ENCODE results near the gene HDHD3.
A peak's percentile ranks its signal among the peaks of the same experiment; 100 is the strongest.
"Not testable (repeated sequence)": the region's sequence is repeated elsewhere in the genome, so short reads cannot be mapped to it uniquely, and the experiment has no call there.

Gene HDHD3

GRCh38 chr9:113381441-113381840 is 4.7 kb upstream of the HDHD3 start:
- Histone ChIP-seq H4K91ac (ENCODE audit: low read depth, low read length) (peak overlapping the region; percentile 91), H2BK5ac (ENCODE audit: low read depth, low read length, poor library complexity) (peak overlapping the region; percentile 93), H3K4me1 (ENCODE audit: control insufficient read depth in 1 of 2, insufficient read depth in 2 of 2, low read length in 2 of 2) (peaks cover 17 to 24% of the 10 kb centered on the region in 2 experiments), H3K27ac (ENCODE audit: low read depth, low read length) (peak overlapping the region; percentile 90), H3K79me1 (ENCODE audit: low read length) (peaks cover 20% of the 10 kb centered on the region), H2BK12ac (ENCODE audit: low read length) (peak overlapping the region; percentile 69), H2BK120ac (ENCODE audit: insufficient read depth, low read length, poor library complexity) (peak overlapping the region; percentile 62)
- H3K4me2 ChIP-seq (ENCODE audit: low read length); H3K18ac ChIP-seq (ENCODE audit: low read length); H4K12ac ChIP-seq (ENCODE audit: low read depth, low read length); H3K9me3 ChIP-seq (ENCODE audit: insufficient read depth, low read depth, low read length); H4K8ac ChIP-seq (ENCODE audit: low read depth, low read length); DNase-seq; H3K9ac ChIP-seq (ENCODE audit: low read length); H3K36me3 ChIP-seq (ENCODE audit: control insufficient read depth in 1 of 2, insufficient read depth in 2 of 2, low read length in 2 of 2); H3K79me2 ChIP-seq (ENCODE audit: control insufficient read depth, insufficient read depth, low read length, poor library complexity); H2AK5ac ChIP-seq (ENCODE audit: low read length); H3K14ac ChIP-seq (ENCODE audit: low read length); H3K4me3 ChIP-seq (ENCODE audit: low read depth, low read length); H3K4ac ChIP-seq (ENCODE audit: low read depth, low read length); H3K23ac ChIP-seq (ENCODE audit: low read length); H3K27me3 ChIP-seq (ENCODE audit: insufficient read depth, low read length); H2AFZ ChIP-seq (ENCODE audit: insufficient read depth, low read length, poor library complexity): not testable (repeated sequence)
- no CpG with 5 or more reads among the region's 7 CpGs for WGBS (ENCODE audit: extremely low coverage, insufficient coverage, insufficient read length)

DNA sequence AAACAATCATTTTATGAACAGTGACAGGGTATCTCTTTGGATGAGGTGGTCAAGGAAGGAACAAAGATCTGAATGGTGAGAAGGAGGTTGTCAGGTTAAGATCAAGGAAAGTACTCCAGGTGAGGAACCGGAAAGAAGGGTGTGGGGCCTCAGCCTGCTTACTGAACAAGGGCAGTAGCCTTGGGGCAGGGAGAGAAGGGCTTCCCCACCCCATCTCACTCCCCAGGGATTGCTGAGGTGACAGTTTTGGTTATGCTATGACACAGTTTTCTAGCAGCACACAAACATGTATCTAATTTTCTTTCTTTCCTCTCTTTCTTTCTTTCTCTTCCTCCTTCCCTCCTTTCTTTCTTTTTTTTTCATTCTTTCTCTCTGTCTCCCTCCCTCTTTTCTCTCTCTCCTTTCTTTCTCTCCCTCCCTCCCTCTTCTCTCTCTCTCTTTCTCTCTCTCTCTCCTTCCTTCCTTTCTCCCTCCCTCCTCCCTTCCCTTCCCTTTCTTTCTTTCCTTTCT is 4.1 kb upstream of the HDHD3 start:
- peak overlapping the region; percentile 73 for H3K18ac ChIP-seq (ENCODE audit: low read length)
- peak overlapping the region; percentile 74 for H4K8ac ChIP-seq (ENCODE audit: low read depth, low read length)
- peak overlapping the region; percentile 79 for H4K91ac ChIP-seq (ENCODE audit: low read depth, low read length)
- H2AFZ ChIP-seq (ENCODE audit: insufficient read depth, low read length, poor library complexity), result no peak overlapping the region
- peaks cover 17 to 24% of the 10 kb centered on the region in 2 experiments for H3K4me1 ChIP-seq (ENCODE audit: control insufficient read depth in 1 of 2, insufficient read depth in 2 of 2, low read length in 2 of 2)
- H3K4ac ChIP-seq (ENCODE audit: low read depth, low read length), result no peak overlapping the region
- H2BK120ac ChIP-seq (ENCODE audit: insufficient read depth, low read length, poor library complexity), result no peak overlapping the region
- H3K4me2 ChIP-seq (ENCODE audit: low read length), result no peak overlapping the region
- no peak overlapping the region for H3K23ac ChIP-seq (ENCODE audit: low read length)
- H4K12ac ChIP-seq (ENCODE audit: low read depth, low read length), result no peak overlapping the region
- peaks cover 21% of the 10 kb centered on the region for H3K79me1 ChIP-seq (ENCODE audit: low read length)
- peak overlapping the region; percentile 86 for H2BK12ac ChIP-seq (ENCODE audit: low read length)
- peak overlapping the region; percentile 53 for H3K14ac ChIP-seq (ENCODE audit: low read length)
- DNase-seq, result no peak
- H2AK5ac ChIP-seq (ENCODE audit: low read length), result no peak overlapping the region
- H3K27ac ChIP-seq (ENCODE audit: low read depth, low read length), result peak overlapping the region; percentile 23
- H2BK5ac ChIP-seq (ENCODE audit: low read depth, low read length, poor library complexity), result no peak overlapping the region
- H3K4me3 ChIP-seq (ENCODE audit: low read depth, low read length), result no peak overlapping the region
- no peaks in the 10 kb centered on the region for H3K36me3 ChIP-seq (ENCODE audit: control insufficient read depth in 1 of 2, insufficient read depth in 2 of 2, low read length in 2 of 2)
- no CpG with 5 or more reads among the region's 1 CpG for WGBS (ENCODE audit: extremely low coverage, insufficient coverage, insufficient read length)
- no peak overlapping the region for H3K9ac ChIP-seq (ENCODE audit: low read length)
- H3K79me2 ChIP-seq (ENCODE audit: control insufficient read depth, insufficient read depth, low read length, poor library complexity), result peaks cover 7% of the 10 kb centered on the region
- no peaks in the 10 kb centered on the region for H3K27me3 ChIP-seq (ENCODE audit: insufficient read depth, low read length)
- no peaks in the 10 kb centered on the region for H3K9me3 ChIP-seq (ENCODE audit: insufficient read depth, low read depth, low read length)

DNA sequence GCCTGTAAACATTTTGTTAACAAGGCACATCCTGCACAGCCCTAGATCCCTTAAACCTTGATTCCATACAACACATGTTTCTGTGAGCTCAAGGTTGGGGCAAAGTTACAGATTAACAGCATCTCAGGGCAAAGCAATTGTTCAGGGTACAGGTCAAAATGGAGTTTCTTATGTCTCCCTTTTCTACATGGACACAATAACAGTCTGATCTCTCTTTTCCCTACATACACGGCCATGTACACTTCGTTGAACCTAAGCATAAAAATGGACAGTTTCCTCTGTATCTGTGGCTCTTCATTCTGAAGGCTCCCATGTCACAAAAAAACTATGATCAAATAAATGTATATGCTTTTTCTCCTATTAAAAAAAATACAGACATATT is 3.0 kb upstream of the HDHD3 start:
- not testable (repeated sequence) for H4K91ac ChIP-seq (ENCODE audit: low read depth, low read length); H3K79me2 ChIP-seq (ENCODE audit: control insufficient read depth, insufficient read depth, low read length, poor library complexity); H2BK12ac ChIP-seq (ENCODE audit: low read length); H2AK5ac ChIP-seq (ENCODE audit: low read length); H3K36me3 ChIP-seq (ENCODE audit: control insufficient read depth in 1 of 2, insufficient read depth in 2 of 2, low read length in 2 of 2); H2BK120ac ChIP-seq (ENCODE audit: insufficient read depth, low read length, poor library complexity); H3K4ac ChIP-seq (ENCODE audit: low read depth, low read length); H3K27me3 ChIP-seq (ENCODE audit: insufficient read depth, low read length); H3K9me3 ChIP-seq (ENCODE audit: insufficient read depth, low read depth, low read length); H3K4me2 ChIP-seq (ENCODE audit: low read length); H3K23ac ChIP-seq (ENCODE audit: low read length); H3K9ac ChIP-seq (ENCODE audit: low read length); H3K4me3 ChIP-seq (ENCODE audit: low read depth, low read length); H4K12ac ChIP-seq (ENCODE audit: low read depth, low read length); H3K27ac ChIP-seq (ENCODE audit: low read depth, low read length); H4K8ac ChIP-seq (ENCODE audit: low read depth, low read length); DNase-seq; H3K14ac ChIP-seq (ENCODE audit: low read length); H3K18ac ChIP-seq (ENCODE audit: low read length); H2BK5ac ChIP-seq (ENCODE audit: low read depth, low read length, poor library complexity); H2AFZ ChIP-seq (ENCODE audit: insufficient read depth, low read length, poor library complexity)
- Histone ChIP-seq H3K4me1 (ENCODE audit: control insufficient read depth in 1 of 2, insufficient read depth in 2 of 2, low read length in 2 of 2) (peaks cover 25 to 32% of the 10 kb centered on the region in 2 experiments), H3K79me1 (ENCODE audit: low read length) (peaks cover 21% of the 10 kb centered on the region)
- no CpG with 5 or more reads among the region's 2 CpGs for WGBS (ENCODE audit: extremely low coverage, insufficient coverage, insufficient read length)

GRCh38 chr9:113379094-113379828 is 2.5 kb upstream of the HDHD3 start:
- Histone ChIP-seq H4K91ac (ENCODE audit: low read depth, low read length) (peak overlapping the region; percentile 43), H3K79me1 (ENCODE audit: low read length) (peaks cover 21% of the 10 kb centered on the region), H3K27ac (ENCODE audit: low read depth, low read length) (peak overlapping the region; percentile 68), H2BK5ac (ENCODE audit: low read depth, low read length, poor library complexity) (peak overlapping the region; percentile 60), H2BK120ac (ENCODE audit: insufficient read depth, low read length, poor library complexity) (peak overlapping the region; percentile 52), H3K18ac (ENCODE audit: low read length) (peak overlapping the region; percentile 18), H3K4me1 (ENCODE audit: control insufficient read depth in 1 of 2, insufficient read depth in 2 of 2, low read length in 2 of 2) (peaks cover 25 to 32% of the 10 kb centered on the region in 2 experiments)
- not testable (repeated sequence) for H3K27me3 ChIP-seq (ENCODE audit: insufficient read depth, low read length); H2AFZ ChIP-seq (ENCODE audit: insufficient read depth, low read length, poor library complexity); H3K23ac ChIP-seq (ENCODE audit: low read length); DNase-seq; H4K12ac ChIP-seq (ENCODE audit: low read depth, low read length); H3K36me3 ChIP-seq (ENCODE audit: control insufficient read depth in 1 of 2, insufficient read depth in 2 of 2, low read length in 2 of 2); H4K8ac ChIP-seq (ENCODE audit: low read depth, low read length); H3K4me3 ChIP-seq (ENCODE audit: low read depth, low read length); H3K79me2 ChIP-seq (ENCODE audit: control insufficient read depth, insufficient read depth, low read length, poor library complexity); H2BK12ac ChIP-seq (ENCODE audit: low read length); H3K9me3 ChIP-seq (ENCODE audit: insufficient read depth, low read depth, low read length); H3K9ac ChIP-seq (ENCODE audit: low read length); H3K14ac ChIP-seq (ENCODE audit: low read length); H3K4ac ChIP-seq (ENCODE audit: low read depth, low read length); H3K4me2 ChIP-seq (ENCODE audit: low read length); H2AK5ac ChIP-seq (ENCODE audit: low read length)
- WGBS (ENCODE audit: extremely low coverage, insufficient coverage, insufficient read length), result no CpG with 5 or more reads among the region's 24 CpGs

Data from trophoblast cell (in vitro differentiated cells and primary cell).